Measurements from ENCODE around the gene WDR36. TPM values are rescaled to one million over a fixed set of nuclear protein-coding genes. Genes with fewer than 3 reads are reported as not detected.

The WDR36 gene
- 49.2 and 77.8 TPM in 2 replicates for total RNA-seq

GRCh38 chr5:111092062-111092853, at the start of gene WDR36:
Gene WDR36, plus strand, starts transcription at chr5:111092348. Its CDS starts 109 bp downstream, at chr5:111092457.

GRCh38 chr5:111071413-111071812, 20.7 kb upstream of the WDR36 start, which contains the start of gene TSLP:
Gene TSLP, plus strand, starts transcription at chr5:111071713. Its CDS starts 178 bp downstream, at chr5:111071891.

Other genes with a start within 250 kb of the WDR36 start
- 3.4 and 3.8 TPM in 2 replicates for gene TSLP, start 20.6 kb upstream of the WDR36 start, total RNA-seq
- gene CAMK4, start 132.0 kb downstream of the WDR36 start, total RNA-seq: 2.4 and 2.9 TPM in 2 replicates